Adipose tissue (tissue), 3 donors: ENCODE data around the gene SFMBT2. TPM values are rescaled to one million over a fixed set of nuclear protein-coding genes. Genes with fewer than 3 reads are reported as not detected.

Experiments used
- H3K27ac ChIP-seq: one replicate; pipeline ENCODE4 v1.5.1; 2013; ENCODE audit warnings: low read depth, low read length
- WGBS, 3 donors: extraction: QIAGEN DNeasy Blood & Tissue Kit; methylation state at CpG; one replicate each; pipeline ENCODE4 v1.1.7; 2013; 5-methylcytosine and 5-hydroxymethylcytosine counted together
- polyA plus RNA-seq, 3 donors: library from polyadenylated mRNA; stranded (reverse); fragments of 200-250 nt; gene quantifications; one replicate each; pipeline ENCODE4 v1.2.3, GENCODE V29; 2013
- donor health status: healthy with polysubstance abuse.
- donor health status: Bipolar disorder and iron deficiency.
- donor health status: healthy.

Gene SFMBT2
- polyA plus RNA-seq, 3 donors: 0.67 to 2.2 (median 1.4) TPM

- no peak overlapping the region for H3K27ac ChIP-seq
- WGBS, 3 donors: 78 to 84% (median 80%) methylated on average over 5 of the region's 5 CpGs
These were observed 18.0 kb upstream of the SFMBT2 start for GRCh38 chr10:7428673-7429350.

- WGBS, 3 donors: 75 to 82% (median 80%) methylated on average over 4 of the region's 4 CpGs
These were observed 15.5 kb upstream of the SFMBT2 start for GRCh38 chr10:7426349-7426748.

GRCh38 chr10:7425691-7426090 lies 14.9 kb upstream of the SFMBT2 start:
- no peak overlapping the region for H3K27ac ChIP-seq
- WGBS, 3 donors: 91 to 96% (median 91%) methylated on average over 5 of the region's 5 CpGs

More at GRCh38 chr10:7426349-7426748, 15.5 kb upstream of the SFMBT2 start:
- H3K27ac ChIP-seq: no peak overlapping the region

GRCh38 chr10:7424919-7425318 lies 14.1 kb upstream of the SFMBT2 start:
- 72 to 86% (median 81%) methylated on average over 3 of the region's 3 CpGs for WGBS, 3 donors

GRCh38 chr10:7424315-7424714 lies 13.5 kb upstream of the SFMBT2 start:
- 60 to 77% (median 74%) methylated on average over 12 of the region's 12 CpGs for WGBS, 3 donors

More at GRCh38 chr10:7424919-7425318, 14.1 kb upstream of the SFMBT2 start:
- no peak overlapping the region for H3K27ac ChIP-seq

GRCh38 chr10:7423521-7423920 lies 12.7 kb upstream of the SFMBT2 start:
- H3K27ac ChIP-seq: no peak overlapping the region
- 18 to 57% (median 44%) methylated on average over 6 of the region's 6 CpGs for WGBS, 3 donors

More at GRCh38 chr10:7424315-7424714, 13.5 kb upstream of the SFMBT2 start:
- no peak overlapping the region for H3K27ac ChIP-seq

DNA sequence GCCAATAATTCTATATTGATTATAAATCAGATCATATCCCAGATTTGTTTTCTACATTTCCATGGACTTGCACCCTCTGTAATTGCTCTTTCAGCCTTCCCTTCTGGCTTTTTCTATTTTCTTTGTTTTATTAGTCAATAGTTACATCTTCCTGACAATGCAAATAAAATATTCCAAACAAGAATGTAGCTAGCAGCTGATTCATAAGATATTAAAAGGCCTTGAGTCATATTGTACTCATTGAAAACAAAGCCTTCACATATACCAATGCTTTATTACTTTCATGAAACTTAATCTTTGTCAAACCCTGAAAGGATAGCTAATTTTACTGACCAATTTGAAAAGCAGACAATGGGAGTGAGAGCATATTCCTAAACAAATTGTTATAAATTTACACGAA lies 10.7 kb upstream of the SFMBT2 start:
- WGBS, 3 donors: 69 to 85% (median 85%) methylated on average over 1 of the region's 1 CpG

GRCh38 chr10:7419998-7420397 lies 9.2 kb upstream of the SFMBT2 start:
- 75 to 88% (median 86%) methylated on average over 8 of the region's 8 CpGs for WGBS, 3 donors

More for the DNA sequence above, 10.7 kb upstream of the SFMBT2 start:
- H3K27ac ChIP-seq: no peak overlapping the region

DNA sequence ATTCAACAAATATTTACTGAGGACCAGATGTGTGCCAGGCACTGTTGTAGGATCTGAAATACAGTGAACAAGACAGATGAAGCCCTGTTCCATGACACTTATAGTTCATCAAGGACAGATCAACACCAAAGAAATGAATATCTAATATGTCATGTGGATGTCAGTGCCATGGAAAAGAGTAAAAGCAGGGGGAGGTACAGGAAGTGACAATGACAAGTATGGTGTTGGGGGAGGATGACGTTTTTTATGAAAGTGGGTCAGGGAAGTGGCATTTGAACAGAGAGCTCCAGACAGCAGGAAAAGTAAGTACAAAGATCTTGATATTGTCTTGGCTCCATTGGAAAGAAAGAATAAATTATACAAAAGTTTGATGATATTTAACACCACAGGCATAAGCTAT lies 7.0 kb upstream of the SFMBT2 start:
- H3K27ac ChIP-seq: no peak overlapping the region
- WGBS, 3 donors: 19 to 28% (median 20%) methylated on average over 1 of the region's 1 CpG

More at GRCh38 chr10:7419998-7420397, 9.2 kb upstream of the SFMBT2 start:
- no peak overlapping the region for H3K27ac ChIP-seq

DNA sequence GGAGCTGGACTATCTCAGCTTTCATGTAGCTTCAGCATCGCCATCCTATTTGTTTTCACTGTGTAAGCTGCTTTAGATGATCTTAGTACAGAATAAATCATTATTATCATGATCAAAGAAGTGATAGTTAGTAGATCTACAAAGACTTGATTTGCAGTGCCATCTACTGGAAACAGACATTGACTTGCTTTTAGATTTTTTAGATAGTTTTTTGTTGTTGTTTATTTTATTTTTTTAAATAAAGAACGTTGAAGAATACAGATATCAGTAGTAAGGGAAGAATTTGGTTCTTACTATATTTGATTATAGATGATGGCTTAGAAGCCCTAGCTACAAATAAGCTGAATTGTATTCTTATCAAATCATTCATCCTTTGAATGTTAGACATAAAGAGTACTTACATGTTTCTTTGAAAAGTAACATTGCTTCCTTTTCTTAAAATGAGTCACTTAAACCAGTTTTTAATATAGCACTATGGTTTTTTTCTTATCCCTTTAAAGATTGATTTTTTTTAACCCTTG lies 6.3 kb upstream of the SFMBT2 start:
- 4 to 16% (median 7%) methylated on average over 2 of the region's 2 CpGs for WGBS, 3 donors
- no peak overlapping the region for H3K27ac ChIP-seq

GRCh38 chr10:7414766-7415165 lies 3.9 kb upstream of the SFMBT2 start:
- 76 to 86% (median 79%) methylated on average over 2 of the region's 2 CpGs for WGBS, 3 donors
- no peak overlapping the region for H3K27ac ChIP-seq

DNA sequence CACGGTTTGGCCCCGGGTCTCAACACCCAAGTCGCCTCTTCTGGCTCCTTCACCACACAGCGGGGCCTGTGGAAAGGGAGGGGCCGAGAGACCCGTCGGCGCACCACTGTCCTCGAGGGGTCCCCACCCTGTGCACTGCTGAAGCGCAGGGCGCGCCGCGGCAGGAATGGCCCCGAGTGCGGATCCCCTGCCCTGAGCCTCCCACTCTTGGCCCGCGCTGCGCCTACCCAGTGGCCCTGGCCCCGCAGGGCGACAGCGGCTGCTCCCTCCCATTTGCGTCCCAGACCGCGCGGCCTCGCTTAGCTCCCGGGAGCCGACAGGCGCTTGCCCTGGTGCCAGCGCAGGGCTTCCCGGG lies 2.1 kb upstream of the SFMBT2 start:
- 2 to 21% (median 16%) methylated on average over 20 to 32 of the region's 32 CpGs for WGBS, 3 donors
- H3K27ac ChIP-seq: no peak overlapping the region

GRCh38 chr10:7412237-7412927 lies 1.5 kb upstream of the SFMBT2 start:
- 2 to 3% (median 3%) methylated on average over 51 of the region's 51 CpGs for WGBS, 3 donors
- no peak overlapping the region for H3K27ac ChIP-seq

DNA sequence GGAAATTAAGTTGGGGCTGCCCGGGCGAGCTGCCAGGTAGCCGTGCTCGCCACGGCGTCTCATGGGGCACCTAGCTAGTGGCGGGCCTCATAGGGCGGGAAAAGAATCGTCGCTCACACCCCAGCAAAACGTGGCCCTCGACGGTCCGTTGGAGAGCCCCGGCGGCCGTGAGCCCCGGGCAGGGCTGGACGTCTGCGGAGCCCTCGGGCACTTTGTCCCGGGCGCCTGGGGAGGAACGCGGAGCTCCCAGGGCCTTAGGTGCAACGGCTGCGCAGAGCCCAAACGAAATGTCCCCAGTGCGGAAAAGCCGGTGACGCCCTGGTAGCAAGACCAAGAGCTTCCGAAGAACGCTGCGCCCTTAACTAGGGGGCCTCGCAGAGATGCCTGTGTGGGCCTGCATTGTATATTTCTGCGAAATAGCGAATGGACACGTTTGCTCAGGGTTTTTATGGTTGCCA lies 866 bp upstream of the SFMBT2 start:
- H3K27ac ChIP-seq: no peak overlapping the region
- WGBS, 3 donors: 3 to 5% (median 4%) methylated on average over 38 of the region's 38 CpGs

- 0 to 1% (median 1%) methylated on average over 41 to 43 of the region's 43 CpGs for WGBS, 3 donors
- H3K27ac ChIP-seq: no peak overlapping the region
These were observed 453 bp downstream of the SFMBT2 start for GRCh38 chr10:7410301-7410861.

DNA sequence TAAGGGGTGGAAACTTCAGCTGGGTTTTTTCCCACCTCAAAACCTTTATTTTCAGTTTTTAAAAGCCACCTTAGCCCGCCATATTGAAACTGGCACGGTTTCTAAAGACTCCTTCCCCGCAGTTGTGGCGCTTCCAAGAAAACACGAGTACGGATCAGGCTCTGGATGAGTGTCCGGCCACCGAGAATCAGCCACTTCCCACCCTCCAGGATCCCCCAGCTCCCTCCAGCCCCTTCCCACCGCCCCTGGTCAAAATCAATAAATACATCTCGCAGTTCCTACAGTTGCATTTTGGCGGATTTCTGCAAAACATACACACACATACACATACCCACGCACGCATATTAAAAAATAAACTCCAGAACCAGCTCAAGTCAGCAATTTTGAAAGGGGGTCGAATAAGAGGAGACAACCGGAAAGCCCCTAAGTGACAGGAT lies 1.1 kb downstream of the SFMBT2 start:
- no peak overlapping the region for H3K27ac ChIP-seq

DNA sequence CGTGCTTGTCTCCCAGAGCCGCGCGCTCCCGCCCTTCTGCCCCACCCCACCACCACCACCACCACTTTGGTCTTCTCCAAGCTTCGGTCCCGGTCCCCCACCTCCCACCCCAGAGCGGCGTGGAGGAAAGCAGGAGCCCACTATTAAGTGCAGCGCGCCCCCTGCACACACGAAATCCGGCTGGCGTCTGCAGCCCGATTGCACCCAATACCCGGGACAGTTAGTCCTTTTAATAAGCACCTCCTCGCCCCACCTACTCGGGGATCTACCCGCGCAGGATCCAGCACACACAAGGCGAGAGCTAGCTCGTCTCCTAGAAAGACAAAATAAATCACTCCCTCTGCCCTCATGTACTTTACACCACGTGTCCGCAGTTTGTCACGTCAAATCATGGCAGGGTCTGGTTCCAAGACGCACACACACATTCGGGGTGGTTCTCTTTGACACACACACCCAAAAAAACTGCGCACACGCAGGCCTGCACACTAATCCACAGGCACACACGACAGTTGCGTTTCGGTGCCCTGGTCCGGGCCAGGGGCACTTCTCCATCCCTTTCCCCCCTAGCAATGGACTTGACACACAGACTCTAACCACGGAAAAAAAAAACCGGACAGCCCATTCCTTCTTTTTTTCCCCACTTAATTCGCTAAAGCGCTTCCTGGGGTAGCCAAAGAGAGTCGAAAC lies 1.6 kb downstream of the SFMBT2 start:
- WGBS, 3 donors: 0 to 2% (median 0%) methylated on average over 38 of the region's 38 CpGs
- H3K27ac ChIP-seq: no peak overlapping the region

More for the DNA sequence above, 1.1 kb downstream of the SFMBT2 start:
- 0 to 1% (median 0%) methylated on average over 15 of the region's 15 CpGs for WGBS, 3 donors

GRCh38 chr10:7408291-7409044 lies 2.4 kb downstream of the SFMBT2 start:
- 0 to 1% (median 0%) methylated on average over 59 to 65 of the region's 65 CpGs for WGBS, 3 donors

More at GRCh38 chr10:7408291-7409044, 2.4 kb downstream of the SFMBT2 start:
- H3K27ac ChIP-seq: no peak overlapping the region
